Activated B cell treated with CpG ODN at 0.5 μM for 24 hours (primary cell): ENCODE data around the gene GAK. TPM values are rescaled to one million over a fixed set of nuclear protein-coding genes. Genes with fewer than 3 reads are reported as not detected.
A peak's percentile ranks its signal among the peaks of the same experiment; 100 is the strongest.

Source experiments
- ATAC-seq: fragments of 200-7000 bp; cut with Tn5 transposase; one replicate; pipeline ENCODE4 v1.10.0; 2021; ENCODE audit warnings: low read depth, mild to moderate bottlenecking, moderate library complexity
- CTCF ChIA-PET: fragments of 350-600 bp; sonication (Branson Sonifier 250); formaldehyde crosslinking; loops from one replicate; lab custom pipeline; 2021; ENCODE audit warnings: antibody characterized with exemption; lab: Charles Lee
- POLR2A ChIA-PET: fragments of 350-600 bp; sonication (Branson Sonifier 250); formaldehyde crosslinking; loops from one replicate; lab custom pipeline; 2021; ENCODE audit warnings: antibody characterized with exemption; lab: Charles Lee
- DNase-seq: peaks from one replicate; pipeline ENCODE4 v3.0.0; 2022
- H3K27ac Mint-ChIP-seq: one replicate; pipeline ENCODE4 v1.8.0; 2020; ENCODE audit warnings: mixed read lengths
- H3K27me3 Mint-ChIP-seq: one replicate; pipeline ENCODE4 v1.8.0; 2021; ENCODE audit warnings: mixed read lengths
- H3K36me3 Mint-ChIP-seq: one replicate; pipeline ENCODE4 v1.8.0; 2021; ENCODE audit warnings: low read depth, mixed read lengths
- H3K4me1 Mint-ChIP-seq: one replicate; pipeline ENCODE4 v1.8.0; 2021; ENCODE audit warnings: mixed read lengths
- H3K4me3 Mint-ChIP-seq: one replicate; pipeline ENCODE4 v1.8.0; 2020; ENCODE audit warnings: mild to moderate bottlenecking, mixed read lengths
- H3K9me3 Mint-ChIP-seq: one replicate; pipeline ENCODE4 v1.8.0; 2020; ENCODE audit warnings: mixed read lengths
- CTCF ChIP-seq: fragments of 200-600 bp; IDR thresholded peaks from one replicate; pipeline ENCODE4 v1.8.0; 2022; ENCODE audit warnings: antibody characterized with exemption, mild to moderate bottlenecking
- intact Hi-C: fragments of 100-400 bp; cut with micrococcal nuclease; formaldehyde crosslinking; loops from one replicate; pipeline ENCODE4 v1.15.1; 2024
- total RNA-seq: library from RNA; stranded (reverse); gene quantifications from 2 replicates; pipeline ENCODE4 v1.2.3, GENCODE V29; 2022

Gene GAK
- total RNA-seq, 1 donor from 2014 or later = 172 TPM

GRCh38 chr4:907103-907400 lies 25.1 kb downstream of the GAK start:
- H3K27ac Mint-ChIP-seq = no peak overlapping the region
- no peak overlapping the region for H3K4me3 Mint-ChIP-seq
- no peak for DNase-seq
- ChIA-PET POLR2A (interaction anchor here (1.3 kb wide), 1 partner anchor 16 kb away, joined by 3 read pairs; no protein-coding TSS in a partner anchor), CTCF (no interaction called here)
- H3K27me3 Mint-ChIP-seq = no peaks in the 10 kb centered on the region
- ATAC-seq = no peak
- no peaks in the 10 kb centered on the region for H3K9me3 Mint-ChIP-seq
- TF ChIP-seq CTCF = no peak
- peaks cover 67% of the 10 kb centered on the region for H3K36me3 Mint-ChIP-seq
- intact Hi-C loops = no loop called here
- no peaks in the 10 kb centered on the region for H3K4me1 Mint-ChIP-seq

GRCh38 chr4:906339-907102 lies 25.6 kb downstream of the GAK start:
- no peak for TF ChIP-seq CTCF
- no peak overlapping the region for H3K4me3 Mint-ChIP-seq
- H3K4me1 Mint-ChIP-seq = no peaks in the 10 kb centered on the region
- intact Hi-C loops = no loop called here
- ChIA-PET POLR2A (interaction anchor here (1.3 kb wide), 1 partner anchor 16 kb away, joined by 3 read pairs; no protein-coding TSS in a partner anchor), CTCF (no interaction called here)
- peaks cover 65% of the 10 kb centered on the region for H3K36me3 Mint-ChIP-seq
- peak overlapping the region; percentile 31 for H3K27ac Mint-ChIP-seq
- DNase-seq (no peak), ATAC-seq (no peak)
- no peaks in the 10 kb centered on the region for H3K27me3 Mint-ChIP-seq
- H3K9me3 Mint-ChIP-seq = no peaks in the 10 kb centered on the region

GRCh38 chr4:905485-906338 lies 26.4 kb downstream of the GAK start:
- intact Hi-C loops = no loop called here

GRCh38 chr4:903066-904046 lies 28.8 kb downstream of the GAK start:
- DNase-seq (no peak), ATAC-seq (no peak)
- no peak overlapping the region for H3K27ac Mint-ChIP-seq
- intact Hi-C loops = no loop called here
- no peaks in the 10 kb centered on the region for H3K9me3 Mint-ChIP-seq
- H3K4me1 Mint-ChIP-seq = no peaks in the 10 kb centered on the region
- ChIA-PET CTCF (no interaction called here), POLR2A (no interaction called here)
- no peaks in the 10 kb centered on the region for H3K27me3 Mint-ChIP-seq
- peaks cover 67% of the 10 kb centered on the region for H3K36me3 Mint-ChIP-seq
- no peak overlapping the region for H3K4me3 Mint-ChIP-seq
- no peak for TF ChIP-seq CTCF

More at GRCh38 chr4:905485-906338, 26.4 kb downstream of the GAK start:
- H3K4me3 Mint-ChIP-seq = no peak overlapping the region
- DNase-seq = no peak
- H3K27ac Mint-ChIP-seq = no peak overlapping the region
- no peaks in the 10 kb centered on the region for H3K9me3 Mint-ChIP-seq
- CTCF ChIA-PET = no interaction called here
- POLR2A ChIA-PET = interaction anchor here (1.3 kb wide), 1 partner anchor 17 kb away, joined by 3 read pairs; no protein-coding TSS in a partner anchor
- peaks cover 62% of the 10 kb centered on the region for H3K36me3 Mint-ChIP-seq
- no peaks in the 10 kb centered on the region for H3K27me3 Mint-ChIP-seq
- TF ChIP-seq CTCF = no peak
- H3K4me1 Mint-ChIP-seq = no peaks in the 10 kb centered on the region
- no peak for ATAC-seq
